ENCODE data around the gene FMNL2.

DNA sequence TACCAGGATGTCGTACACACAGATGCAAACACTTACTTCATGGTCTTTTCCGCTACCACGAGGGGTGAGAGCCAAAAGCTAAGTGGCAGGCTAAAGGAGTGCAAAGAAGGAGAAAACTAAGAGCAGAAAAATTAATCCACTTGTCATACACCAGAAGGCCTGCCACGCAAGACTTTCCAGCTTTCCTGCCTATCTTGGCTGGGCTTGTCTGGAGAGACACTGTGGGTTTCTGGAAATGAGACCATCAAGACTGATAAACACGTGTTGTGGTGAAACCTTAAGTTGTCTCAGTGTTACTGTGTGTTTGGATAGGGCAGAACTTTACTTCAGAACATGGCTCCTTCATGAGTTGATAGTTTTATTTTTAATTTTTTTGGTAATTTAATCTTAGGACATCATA, 175.6 kb downstream of the FMNL2 start:
- TF ChIP-seq CTCF (IDR thresholded peaks at IDR 0.05; ENCODE audit: poor library complexity, severe bottlenecking): no peak
- TF ChIP-seq MXI1 (conservative IDR thresholded peaks at IDR 0.05; ENCODE audit: poor library complexity, severe bottlenecking): no peak
- TF ChIP-seq EZH2 (IDR thresholded peaks at IDR 0.05; ENCODE audit: borderline replicate concordance, insufficient read depth, low read length, poor library complexity, severe bottlenecking): no peak
- no peak for TF ChIP-seq SMC3 (conservative IDR thresholded peaks at IDR 0.05; ENCODE audit: poor library complexity)
- TF ChIP-seq POLR2AphosphoS5 (IDR thresholded peaks at IDR 0.05): no peak
- TF ChIP-seq EP300 (conservative IDR thresholded peaks at IDR 0.05; ENCODE audit: poor library complexity, severe bottlenecking): no peak
- TF ChIP-seq TAF1 (IDR thresholded peaks at IDR 0.05; ENCODE audit: low read depth): no peak
- no peak for TF ChIP-seq RAD21 (conservative IDR thresholded peaks at IDR 0.05)
